Stimulated activated CD4-positive, alpha-beta T cell treated with anti-CD3 and anti-CD28 coated beads, Interleukin-2, amount 100 ng/mL, for 4 hours (primary cell): ENCODE data around the gene ITIH4.

Experiments
- DNase-seq: peaks from one replicate; pipeline ENCODE4 v3.0.0-alpha.2; 2020; ENCODE audit warnings: low read depth

The ITIH4 gene

GRCh38 chr3:52830535-52831258 lies at the start of gene ITIH4:
TSS of gene ITIH4 (minus strand) at chr3:52830672. CDS start at chr3:52830642, 30 bp downstream.
- no peak for DNase-seq

- no peak for DNase-seq
These were observed 49.6 kb upstream of the ITIH4 start for GRCh38 chr3:52880047-52880446.

- no peak for DNase-seq
These were observed 49.1 kb upstream of the ITIH4 start for GRCh38 chr3:52879581-52879980.

- DNase-seq: no peak
These were observed 48.6 kb upstream of the ITIH4 start for GRCh38 chr3:52879090-52879489.

- no peak for DNase-seq
These were observed 46.6 kb upstream of the ITIH4 start for GRCh38 chr3:52877085-52877484.

GRCh38 chr3:52874864-52875587 lies 44.6 kb upstream of the ITIH4 start:
- no peak for DNase-seq

GRCh38 chr3:52874160-52874701 lies 43.8 kb upstream of the ITIH4 start:
- no peak for DNase-seq

- no peak for DNase-seq
These were observed 43.1 kb upstream of the ITIH4 start for GRCh38 chr3:52873433-52874159.

GRCh38 chr3:52872245-52872644 lies 41.8 kb upstream of the ITIH4 start:
- no peak for DNase-seq

- no peak for DNase-seq
These were observed 41.3 kb upstream of the ITIH4 start for GRCh38 chr3:52871761-52872160.

GRCh38 chr3:52870471-52870870 lies 40.0 kb upstream of the ITIH4 start:
- DNase-seq: no peak

GRCh38 chr3:52866427-52866826 lies 36.0 kb upstream of the ITIH4 start:
- DNase-seq: no peak

- DNase-seq: no peak
These were observed 35.5 kb upstream of the ITIH4 start for GRCh38 chr3:52865994-52866393.

GRCh38 chr3:52860424-52860768 lies 29.9 kb upstream of the ITIH4 start:
- no peak for DNase-seq

GRCh38 chr3:52859686-52860423 lies 29.4 kb upstream of the ITIH4 start:
- DNase-seq: no peak

GRCh38 chr3:52857864-52858263 lies 27.4 kb upstream of the ITIH4 start:
- no peak for DNase-seq

GRCh38 chr3:52857133-52857532 lies 26.7 kb upstream of the ITIH4 start:
- DNase-seq: no peak

GRCh38 chr3:52856666-52857065 lies 26.2 kb upstream of the ITIH4 start:
- no peak for DNase-seq

GRCh38 chr3:52854013-52854412 lies 23.5 kb upstream of the ITIH4 start:
- no peak for DNase-seq

- no peak for DNase-seq
These were observed 21.9 kb upstream of the ITIH4 start for GRCh38 chr3:52852419-52852818.

GRCh38 chr3:52851348-52851747 lies 20.9 kb upstream of the ITIH4 start:
- no peak for DNase-seq

GRCh38 chr3:52849656-52850055 lies 19.2 kb upstream of the ITIH4 start:
- DNase-seq: no peak
